Measurements from ENCODE around the gene USP20. TPM values are rescaled to one million over a fixed set of nuclear protein-coding genes. Genes with fewer than 3 reads are reported as not detected.
A peak's percentile ranks its signal among the peaks of the same experiment; 100 is the strongest.

USP20 gene
- total RNA-seq, 1 donor from 2014 or later: 27.0 TPM

DNA sequence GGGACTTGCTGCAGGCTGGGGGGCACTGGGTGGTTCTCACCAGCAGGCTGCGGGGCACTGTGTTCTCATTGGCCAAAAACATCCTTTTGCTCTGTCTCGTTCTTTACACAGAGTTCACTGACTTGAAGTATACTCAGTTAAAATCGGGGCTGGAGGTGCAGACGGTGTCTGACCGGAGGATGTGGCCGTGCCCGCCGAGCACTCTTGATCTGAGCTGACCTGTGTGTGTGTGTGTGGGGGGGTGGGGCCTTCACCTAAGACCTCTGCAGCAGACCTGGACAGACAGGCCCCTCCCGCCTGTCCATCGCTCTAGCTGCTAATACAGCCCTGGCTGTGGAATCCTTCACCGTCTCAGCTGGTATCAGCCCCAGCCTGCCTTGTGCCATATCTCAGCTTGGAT, 25.1 kb upstream of the USP20 start:
- H3K27me3 ChIP-seq (ENCODE audit: low read depth): no peaks in the 10 kb centered on the region
- H3K4me3 ChIP-seq: no peak overlapping the region
- TF ChIP-seq CTCF (IDR thresholded peaks at IDR 0.05): no peak
- peaks cover 8% of the 10 kb centered on the region for H3K4me1 ChIP-seq
- intact Hi-C loops (cut with DNase I): no loop called here
- no peak for DNase-seq
- ATAC-seq: no peak
- no peaks in the 10 kb centered on the region for H3K9me3 ChIP-seq
- no peak overlapping the region for H3K27ac ChIP-seq
- H3K36me3 ChIP-seq: peaks cover 85% of the 10 kb centered on the region

- ATAC-seq (no peak), DNase-seq (no peak)
- intact Hi-C loops (cut with DNase I): no loop called here
- Histone ChIP-seq H3K4me1 (peaks cover under 1% of the 10 kb centered on the region), H3K27ac (no peak overlapping the region), H3K27me3 (ENCODE audit: low read depth) (no peaks in the 10 kb centered on the region), H3K36me3 (peaks cover 92% of the 10 kb centered on the region), H3K9me3 (no peaks in the 10 kb centered on the region), H3K4me3 (no peak overlapping the region)
- TF ChIP-seq CTCF (IDR thresholded peaks at IDR 0.05): no peak
These were observed 24.5 kb upstream of the USP20 start for GRCh38 chr9:129810788-129811187.

GRCh38 chr9:129811967-129812363, 23.3 kb upstream of the USP20 start:
- no peak for ATAC-seq

DNA sequence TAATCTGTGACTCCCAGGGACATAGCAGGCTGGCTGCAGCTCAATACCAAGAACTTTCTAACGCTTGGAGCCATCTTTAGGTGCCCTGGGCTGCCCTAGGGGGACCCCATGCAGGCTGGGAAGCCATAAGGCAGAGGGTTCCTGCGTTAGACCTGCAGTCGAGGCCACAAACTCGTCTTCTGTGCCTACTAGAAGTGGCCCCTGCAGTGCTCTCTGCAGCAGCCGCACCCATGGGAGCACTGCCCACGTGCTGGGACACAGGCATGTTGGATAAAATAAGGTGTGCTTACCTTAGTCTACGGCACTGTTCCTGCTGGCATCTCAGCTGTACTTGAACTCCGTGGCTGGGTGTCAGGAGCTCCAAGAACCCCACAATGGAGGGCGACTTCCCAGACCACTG, 22.9 kb upstream of the USP20 start:
- H3K36me3 ChIP-seq: peaks cover 97% of the 10 kb centered on the region
- no peak overlapping the region for H3K27ac ChIP-seq
- DNase-seq (no peak), ATAC-seq (no peak)
- no peaks in the 10 kb centered on the region for H3K27me3 ChIP-seq (ENCODE audit: low read depth)
- intact Hi-C loops (cut with DNase I): no loop called here
- H3K4me1 ChIP-seq: no peaks in the 10 kb centered on the region
- H3K4me3 ChIP-seq: no peak overlapping the region
- no peak for TF ChIP-seq CTCF (IDR thresholded peaks at IDR 0.05)
- no peaks in the 10 kb centered on the region for H3K9me3 ChIP-seq

More at GRCh38 chr9:129811967-129812363, 23.3 kb upstream of the USP20 start:
- Histone ChIP-seq H3K27ac (no peak overlapping the region), H3K4me1 (no peaks in the 10 kb centered on the region), H3K36me3 (peaks cover 97% of the 10 kb centered on the region), H3K9me3 (no peaks in the 10 kb centered on the region), H3K27me3 (ENCODE audit: low read depth) (no peaks in the 10 kb centered on the region), H3K4me3 (no peak overlapping the region)
- intact Hi-C loops (cut with DNase I): no loop called here
- no peak for TF ChIP-seq CTCF (IDR thresholded peaks at IDR 0.05)
- DNase-seq: no peak

- DNase-seq: peak; percentile 13
- TF ChIP-seq CTCF (IDR thresholded peaks at IDR 0.05): no peak
- Histone ChIP-seq H3K36me3 (peaks cover 99% of the 10 kb centered on the region), H3K27me3 (ENCODE audit: low read depth) (no peaks in the 10 kb centered on the region), H3K27ac (no peak overlapping the region), H3K4me3 (no peak overlapping the region), H3K9me3 (no peaks in the 10 kb centered on the region), H3K4me1 (no peaks in the 10 kb centered on the region)
- intact Hi-C loops (cut with DNase I): no loop called here
- no peak for ATAC-seq
These were observed 21.6 kb upstream of the USP20 start for GRCh38 chr9:129813661-129814060.

Measured in lower lobe of right lung (tissue), 2 donors.